Stomach (tissue), 9 donors: ENCODE results near the gene IFNLR1. TPM values are rescaled to one million over a fixed set of nuclear protein-coding genes. Genes with fewer than 3 reads are reported as not detected.
A peak's percentile ranks its signal among the peaks of the same experiment; 100 is the strongest.

Experiments
- DNase-seq, 2 donors: peaks; one replicate each; pipeline versions ENCODE4 v3.0.0 to v3.0.0-alpha.2; 2013 to 2019
- H3K27ac ChIP-seq, 5 donors: fragments of 200-600 bp in 4 of 5; sonication (generic) in 4 of 5; one replicate each; pipeline ENCODE4 v1.5.1; 2013 to 2019; ENCODE audit warnings: mild to moderate bottlenecking in 1 of 5, moderate library complexity in 1 of 5
- H3K27me3 ChIP-seq, 3 donors: fragments of 200-600 bp; sonication (generic); one replicate each; pipeline ENCODE4 v1.5.1; 2017 to 2019; ENCODE audit warnings: mixed run types in 1 of 3
- H3K36me3 ChIP-seq, 4 donors: fragments of 200-600 bp; sonication (generic); 1 replicate in 3 of 4; 2 replicates in 1 of 4; pipeline ENCODE4 v1.5.1; 2016 to 2019
- H3K4me1 ChIP-seq, 4 donors: fragments of 200-600 bp; sonication (generic); one replicate each; pipeline ENCODE4 v1.5.1; 2016 to 2019
- H3K4me3 ChIP-seq, 4 donors: fragments of 200-600 bp; sonication (generic) in 3 of 4; one replicate each; pipeline ENCODE4 v1.5.1; 2016 to 2019; ENCODE audit warnings: mild to moderate bottlenecking in 1 of 4
- H3K9me3 ChIP-seq, 4 donors: fragments of 200-600 bp; sonication (generic); one replicate each; pipeline ENCODE4 v1.5.1; 2016 to 2019
- EP300 ChIP-seq: sonication (generic); formaldehyde crosslinking; IDR thresholded peaks from one replicate; pipeline ENCODE4 v1.6.1; 2017; ENCODE audit warnings: antibody characterized with exemption
- POLR2A ChIP-seq, 4 donors: fragments of 450-650 bp; IDR thresholded peaks; one replicate each; pipeline ENCODE4 v1.6.1; 2016; ENCODE audit warnings: antibody characterized with exemption in 4 of 4, control low read depth in 2 of 4, mild to moderate bottlenecking in 1 of 4, moderate library complexity in 1 of 4
- POLR2AphosphoS5 ChIP-seq, 3 donors: sonication (generic); formaldehyde crosslinking; IDR thresholded peaks; one replicate each; pipeline ENCODE4 v1.6.1; 2016; ENCODE audit warnings: antibody characterized with exemption in 3 of 3
- WGBS, 5 donors: extraction: QIAGEN DNeasy Blood & Tissue Kit in 3 of 5; methylation state at CpG; one replicate each; pipeline versions ENCODE4 v1.1.5 to v1.1.7; 2013 to 2018; 5-methylcytosine and 5-hydroxymethylcytosine counted together
- intact Hi-C: fragments of 100-400 bp; cut with DNase I; formaldehyde crosslinking; loops from one replicate; pipeline ENCODE4 v1.15.1; 2023; ENCODE audit warnings: low total_unique reads
- polyA plus RNA-seq, 3 donors: library from polyadenylated mRNA; stranded (reverse); fragments of 200-250 nt; gene quantifications; one replicate each; pipeline ENCODE4 v1.2.3, GENCODE V29; 2013
- total RNA-seq, 5 donors: library from RNA; depleted of rRNA; stranded (reverse); fragments of >200 nt; gene quantifications; one replicate each; pipeline versions ENCODE4 v1.1.0 to v1.2.3, GENCODE V29; 2014 to 2016
- TF ChIP-seq, protein P1 (sequence below), 7 experiments: fragments of 450-650 bp in 4 of 7; fragments of 200-600 bp in 3 of 7; sonication (generic) in 3 of 7; IDR thresholded peaks; one replicate each; pipeline ENCODE4 v1.5.1; 2016 to 2019; ENCODE audit warnings: antibody characterized with exemption in 7 of 7, control low read depth in 2 of 7, mild to moderate bottlenecking in 1 of 7
- donor health status: healthy with polysubstance abuse.
- donor health status: Bipolar disorder and iron deficiency.
- donor health status: healthy.

The IFNLR1 gene
- total and polyA plus RNA-seq, 8 donors: 0.31 to 6.1 (median 1.1) TPM; not detected in 1

DNA sequence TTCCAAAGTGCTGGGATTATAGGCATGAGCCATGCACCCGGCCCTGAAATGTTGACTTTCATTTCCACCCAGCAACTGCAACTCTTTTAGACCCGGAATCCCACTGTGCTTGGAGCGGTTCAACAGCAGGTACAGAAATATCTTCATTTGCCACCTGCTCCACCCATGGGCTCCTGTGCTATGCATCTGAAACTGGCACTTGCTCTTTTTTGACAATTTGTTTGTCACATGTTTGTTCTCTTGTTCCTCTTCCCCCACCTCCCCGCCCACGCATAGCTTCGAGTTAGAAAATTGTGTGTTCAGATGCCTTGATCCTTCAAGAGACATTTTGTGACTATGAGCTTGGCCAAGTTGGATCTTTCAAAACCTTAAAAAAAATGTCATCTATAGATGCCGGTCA is 2.4 kb upstream of the IFNLR1 start:
- intact Hi-C loops: no loop called here
- Histone ChIP-seq H3K4me1 (peaks cover 12 to 58% (median 24%) of the 10 kb centered on the region in 4 donors), H3K27ac (peak overlapping the region in 2 of 5 donors; percentile 39 to 53), H3K27me3 (peaks cover 0 to 15% (median 10%) of the 10 kb centered on the region in 3 donors), H3K9me3 (no peaks in the 10 kb centered on the region), H3K4me3 (no peak overlapping the region), H3K36me3 (no peaks in the 10 kb centered on the region)
- DNase-seq: no peak
- TF ChIP-seq EP300 (no peak), POLR2A (IDR thresholded peaks at IDR 0.05) (no peak), POLR2AphosphoS5 (IDR thresholded peaks at IDR 0.05) (no peak)
- TF ChIP-seq, protein P1, sequence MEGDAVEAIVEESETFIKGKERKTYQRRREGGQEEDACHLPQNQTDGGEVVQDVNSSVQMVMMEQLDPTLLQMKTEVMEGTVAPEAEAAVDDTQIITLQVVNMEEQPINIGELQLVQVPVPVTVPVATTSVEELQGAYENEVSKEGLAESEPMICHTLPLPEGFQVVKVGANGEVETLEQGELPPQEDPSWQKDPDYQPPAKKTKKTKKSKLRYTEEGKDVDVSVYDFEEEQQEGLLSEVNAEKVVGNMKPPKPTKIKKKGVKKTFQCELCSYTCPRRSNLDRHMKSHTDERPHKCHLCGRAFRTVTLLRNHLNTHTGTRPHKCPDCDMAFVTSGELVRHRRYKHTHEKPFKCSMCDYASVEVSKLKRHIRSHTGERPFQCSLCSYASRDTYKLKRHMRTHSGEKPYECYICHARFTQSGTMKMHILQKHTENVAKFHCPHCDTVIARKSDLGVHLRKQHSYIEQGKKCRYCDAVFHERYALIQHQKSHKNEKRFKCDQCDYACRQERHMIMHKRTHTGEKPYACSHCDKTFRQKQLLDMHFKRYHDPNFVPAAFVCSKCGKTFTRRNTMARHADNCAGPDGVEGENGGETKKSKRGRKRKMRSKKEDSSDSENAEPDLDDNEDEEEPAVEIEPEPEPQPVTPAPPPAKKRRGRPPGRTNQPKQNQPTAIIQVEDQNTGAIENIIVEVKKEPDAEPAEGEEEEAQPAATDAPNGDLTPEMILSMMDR (IDR thresholded peaks at IDR 0.05): no peak
- 70 to 83% (median 81%) methylated on average over 7 of the region's 7 CpGs for WGBS, 5 donors

DNA sequence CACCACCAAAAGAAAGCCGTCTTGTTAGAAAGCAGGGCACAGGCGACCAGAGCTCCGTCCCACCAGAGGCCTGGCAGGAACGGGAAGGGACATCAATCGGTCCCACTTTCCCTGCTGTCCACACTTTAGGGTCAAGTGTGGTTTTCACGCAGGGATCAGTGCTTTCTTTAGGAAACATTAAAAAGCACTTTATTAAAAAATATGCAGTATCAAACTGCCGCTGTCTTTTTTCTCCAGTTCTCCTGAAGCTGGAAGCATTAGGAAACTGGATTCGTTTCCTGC is 437 bp downstream of the IFNLR1 start:
- Histone ChIP-seq H3K27ac (peak overlapping the region; percentile 56 to 94 (median 84)), H3K9me3 (no peaks in the 10 kb centered on the region), H3K4me1 (peaks cover 6 to 48% (median 24%) of the 10 kb centered on the region in 4 donors), H3K27me3 (peaks cover 0 to 15% (median 10%) of the 10 kb centered on the region in 3 donors), H3K36me3 (no peaks in the 10 kb centered on the region), H3K4me3 (peak overlapping the region; percentile 51 to 67 (median 61))
- DNase-seq: no peak
- no peak for TF ChIP-seq POLR2AphosphoS5 (IDR thresholded peaks at IDR 0.05)
- TF ChIP-seq POLR2A (IDR thresholded peaks at IDR 0.05): no peak
- TF ChIP-seq EP300: no peak
- TF ChIP-seq, protein P1 (IDR thresholded peaks at IDR 0.05): no peak
- 16 to 32% (median 21%) methylated on average over 8 of the region's 8 CpGs for WGBS, 5 donors
- intact Hi-C loops: no loop called here

DNA sequence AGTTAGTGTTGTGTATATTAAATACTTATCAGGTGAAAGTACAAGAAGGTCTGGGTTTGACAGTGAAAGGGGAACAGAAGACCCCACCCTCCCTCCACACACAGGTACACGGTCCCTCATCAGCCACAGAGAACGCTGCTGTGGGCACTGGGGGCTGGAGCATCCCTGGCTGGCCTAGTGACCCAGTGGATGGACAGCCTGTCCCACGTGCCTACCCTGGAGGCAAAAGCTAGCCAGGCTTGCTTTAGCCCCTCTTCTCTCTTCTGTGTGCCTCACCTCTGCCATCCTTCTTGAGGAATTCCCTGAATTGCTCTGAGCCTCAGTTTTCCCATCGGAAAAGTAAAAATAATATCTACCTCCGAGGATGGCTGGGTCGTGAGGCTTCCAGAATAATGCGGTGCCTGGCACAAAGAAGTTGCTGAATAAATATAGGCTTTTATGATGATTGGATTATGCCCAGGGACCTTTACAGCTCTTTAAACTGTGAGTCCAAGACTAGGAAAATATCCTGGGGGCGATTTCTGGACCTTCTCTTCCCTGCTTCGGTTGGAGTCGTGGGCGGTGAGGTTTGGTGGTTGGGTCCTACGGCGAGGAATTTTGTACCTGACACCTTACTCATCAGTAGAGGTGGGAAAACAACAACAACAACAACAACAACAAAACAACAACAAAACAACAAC is 918 bp downstream of the IFNLR1 start:
- H3K4me1 ChIP-seq: peaks cover 5 to 47% (median 25%) of the 10 kb centered on the region in 4 donors
- WGBS, 5 donors: 33 to 60% (median 50%) methylated on average over 13 of the region's 13 CpGs
- peak overlapping the region; percentile 56 to 94 (median 84) for H3K27ac ChIP-seq
- H3K27me3 ChIP-seq: peaks cover 0 to 15% (median 10%) of the 10 kb centered on the region in 3 donors
- TF ChIP-seq EP300: no peak
- TF ChIP-seq POLR2AphosphoS5 (IDR thresholded peaks at IDR 0.05): no peak
- TF ChIP-seq POLR2A (IDR thresholded peaks at IDR 0.05): no peak
- TF ChIP-seq, protein P1 (IDR thresholded peaks at IDR 0.05): no peak
- H3K36me3 ChIP-seq: no peaks in the 10 kb centered on the region
- peak overlapping the region; percentile 51 to 67 (median 61) for H3K4me3 ChIP-seq
- intact Hi-C loops: no loop called here
- DNase-seq: no peak
- H3K9me3 ChIP-seq: no peaks in the 10 kb centered on the region

- TF ChIP-seq EP300: no peak
- TF ChIP-seq POLR2A (IDR thresholded peaks at IDR 0.05): no peak
- TF ChIP-seq, protein P1 (IDR thresholded peaks at IDR 0.05): no peak
- no peak for TF ChIP-seq POLR2AphosphoS5 (IDR thresholded peaks at IDR 0.05)
- no peaks in the 10 kb centered on the region for H3K9me3 ChIP-seq
- no peak overlapping the region for H3K27ac ChIP-seq
- H3K36me3 ChIP-seq: no peaks in the 10 kb centered on the region
- WGBS, 5 donors: 66 to 85% (median 73%) methylated on average over 4 of the region's 4 CpGs
- no peak for DNase-seq
- H3K4me1 ChIP-seq: peaks cover 5 to 37% (median 25%) of the 10 kb centered on the region in 4 donors
- peaks cover 0 to 15% (median 10%) of the 10 kb centered on the region in 3 donors for H3K27me3 ChIP-seq
- intact Hi-C loops: no loop called here
- H3K4me3 ChIP-seq: no peak overlapping the region
These were observed 2.0 kb downstream of the IFNLR1 start for GRCh38 chr1:24185076-24185475.
